T-helper 2 cell treated with Interferon-gamma antibody and Interleukin-4, amounts not matched to agents 5 μg/mL and 100 μg/mL, for 36 hours (primary cell): ENCODE measurements around the gene C14orf119.
A peak's percentile ranks its signal among the peaks of the same experiment; 100 is the strongest.

ENCODE experiments used
- DNase-seq: peaks from one replicate; pipeline ENCODE4 v3.0.0; 2021; ENCODE audit warnings: low spot score
- H3K27ac Mint-ChIP-seq: one replicate; pipeline ENCODE4 v1.8.0; 2021; ENCODE audit warnings: mild to moderate bottlenecking, mixed read lengths
- H3K27me3 Mint-ChIP-seq: one replicate; pipeline ENCODE4 v1.8.0; 2021; ENCODE audit warnings: low read depth, mixed read lengths
- H3K36me3 Mint-ChIP-seq: one replicate; pipeline ENCODE4 v1.8.0; 2021; ENCODE audit warnings: low read depth, mixed read lengths
- H3K4me1 Mint-ChIP-seq: one replicate; pipeline ENCODE4 v1.8.0; 2021; ENCODE audit warnings: low read depth, mixed read lengths
- H3K4me3 Mint-ChIP-seq: one replicate; pipeline ENCODE4 v1.8.0; 2022; ENCODE audit warnings: mild to moderate bottlenecking, moderate library complexity, mixed read lengths
- H3K9me3 Mint-ChIP-seq: one replicate; pipeline ENCODE4 v1.8.0; 2021; ENCODE audit warnings: mixed read lengths

C14orf119 gene

GRCh38 chr14:23142826-23143225 lies 47.5 kb downstream of the C14orf119 start:
- no peak overlapping the region for H3K27ac Mint-ChIP-seq
- peaks cover 10% of the 10 kb centered on the region for H3K4me1 Mint-ChIP-seq
- H3K4me3 Mint-ChIP-seq: no peak overlapping the region
- no peak for DNase-seq
- H3K9me3 Mint-ChIP-seq: no peaks in the 10 kb centered on the region
- H3K27me3 Mint-ChIP-seq: no peaks in the 10 kb centered on the region
- H3K36me3 Mint-ChIP-seq: no peaks in the 10 kb centered on the region

GRCh38 chr14:23143911-23144310 lies 48.6 kb downstream of the C14orf119 start:
- H3K36me3 Mint-ChIP-seq: no peaks in the 10 kb centered on the region

GRCh38 chr14:23145794-23146350 lies 50.6 kb downstream of the C14orf119 start:
- H3K27me3 Mint-ChIP-seq: no peaks in the 10 kb centered on the region
- no peak for DNase-seq
- no peaks in the 10 kb centered on the region for H3K9me3 Mint-ChIP-seq
- H3K4me1 Mint-ChIP-seq: peaks cover 18% of the 10 kb centered on the region
- no peaks in the 10 kb centered on the region for H3K36me3 Mint-ChIP-seq
- no peak overlapping the region for H3K4me3 Mint-ChIP-seq
- H3K27ac Mint-ChIP-seq: no peak overlapping the region

More at GRCh38 chr14:23143911-23144310, 48.6 kb downstream of the C14orf119 start:
- Mint-ChIP-seq H3K4me1 (peaks cover 15% of the 10 kb centered on the region), H3K27ac (no peak overlapping the region), H3K4me3 (no peak overlapping the region), H3K27me3 (no peaks in the 10 kb centered on the region), H3K9me3 (no peaks in the 10 kb centered on the region)
- no peak for DNase-seq

GRCh38 chr14:23146351-23146910 lies 51.1 kb downstream of the C14orf119 start:
- H3K9me3 Mint-ChIP-seq: no peaks in the 10 kb centered on the region
- peaks cover 18% of the 10 kb centered on the region for H3K4me1 Mint-ChIP-seq
- H3K27ac Mint-ChIP-seq: no peak overlapping the region
- DNase-seq: peak; percentile 17
- no peaks in the 10 kb centered on the region for H3K27me3 Mint-ChIP-seq
- H3K36me3 Mint-ChIP-seq: no peaks in the 10 kb centered on the region
- H3K4me3 Mint-ChIP-seq: no peak overlapping the region

GRCh38 chr14:23146980-23147379 lies 51.7 kb downstream of the C14orf119 start:
- H3K4me3 Mint-ChIP-seq: no peak overlapping the region
- no peaks in the 10 kb centered on the region for H3K9me3 Mint-ChIP-seq
- peaks cover 18% of the 10 kb centered on the region for H3K4me1 Mint-ChIP-seq
- no peaks in the 10 kb centered on the region for H3K36me3 Mint-ChIP-seq
- H3K27me3 Mint-ChIP-seq: no peaks in the 10 kb centered on the region
- no peak for DNase-seq
- H3K27ac Mint-ChIP-seq: no peak overlapping the region

GRCh38 chr14:23147676-23148075 lies 52.4 kb downstream of the C14orf119 start:
- no peaks in the 10 kb centered on the region for H3K27me3 Mint-ChIP-seq
- no peak for DNase-seq
- peaks cover 18% of the 10 kb centered on the region for H3K4me1 Mint-ChIP-seq
- H3K36me3 Mint-ChIP-seq: no peaks in the 10 kb centered on the region
- H3K9me3 Mint-ChIP-seq: no peaks in the 10 kb centered on the region
- H3K4me3 Mint-ChIP-seq: no peak overlapping the region
- H3K27ac Mint-ChIP-seq: no peak overlapping the region

- Mint-ChIP-seq H3K4me3 (no peak overlapping the region), H3K4me1 (peaks cover 19% of the 10 kb centered on the region), H3K36me3 (no peaks in the 10 kb centered on the region), H3K27ac (no peak overlapping the region), H3K9me3 (no peaks in the 10 kb centered on the region), H3K27me3 (no peaks in the 10 kb centered on the region)
- DNase-seq: no peak
Observed at GRCh38 chr14:23148591-23149249, 53.4 kb downstream of the C14orf119 start.

- no peak overlapping the region for H3K27ac Mint-ChIP-seq
- no peak overlapping the region for H3K4me3 Mint-ChIP-seq
- no peaks in the 10 kb centered on the region for H3K27me3 Mint-ChIP-seq
- H3K4me1 Mint-ChIP-seq: peaks cover 23% of the 10 kb centered on the region
- no peak for DNase-seq
- H3K36me3 Mint-ChIP-seq: no peaks in the 10 kb centered on the region
- H3K9me3 Mint-ChIP-seq: no peaks in the 10 kb centered on the region
Observed at GRCh38 chr14:23149745-23150144, 54.4 kb downstream of the C14orf119 start.
